HG03025 (cell line): ENCODE results near the gene AQP2.

Source experiments
- ATAC-seq: cut with Tn5 transposase; IDR thresholded peaks from one replicate; pipeline ENCODE4 v1.9.1; 2021; ENCODE audit warnings: mild to moderate bottlenecking, moderate library complexity; ENCODE audit not compliant: unreplicated experiment, low FRiP score

The AQP2 gene

GRCh38 chr12:49950273-49951251 is at the start of gene AQP2:
TSS of gene AQP2 (plus strand) at chr12:49950737. CDS start at chr12:49950831, 94 bp downstream.
- no peak for ATAC-seq

GRCh38 chr12:49901026-49901425 is 49.5 kb upstream of the AQP2 start:
- ATAC-seq, result no peak

GRCh38 chr12:49901986-49902385 is 48.6 kb upstream of the AQP2 start:
- ATAC-seq, result no peak

GRCh38 chr12:49902399-49903350 is 47.9 kb upstream of the AQP2 start:
- no peak for ATAC-seq

- no peak for ATAC-seq
Measured at GRCh38 chr12:49903351-49903699, 47.2 kb upstream of the AQP2 start.

- no peak for ATAC-seq
Measured at GRCh38 chr12:49903700-49904423, 46.7 kb upstream of the AQP2 start, which contains the start of gene FAIM2. TSS of gene FAIM2 (minus strand) at chr12:49903900. CDS start at chr12:49903792, 108 bp downstream.

- no peak for ATAC-seq
Measured at GRCh38 chr12:49904601-49905000, 45.9 kb upstream of the AQP2 start.

GRCh38 chr12:49905718-49906314 is 44.7 kb upstream of the AQP2 start:
- no peak for ATAC-seq

GRCh38 chr12:49907352-49907751 is 43.2 kb upstream of the AQP2 start:
- ATAC-seq, result no peak

GRCh38 chr12:49909356-49909755 is 41.2 kb upstream of the AQP2 start:
- no peak for ATAC-seq

- no peak for ATAC-seq
Measured at GRCh38 chr12:49909826-49910225, 40.7 kb upstream of the AQP2 start.

- ATAC-seq, result no peak
Measured at GRCh38 chr12:49910331-49911212, 40.0 kb upstream of the AQP2 start.

GRCh38 chr12:49911213-49911605 is 39.3 kb upstream of the AQP2 start:
- no peak for ATAC-seq

- no peak for ATAC-seq
Measured at GRCh38 chr12:49912345-49913255, 37.9 kb upstream of the AQP2 start.

- ATAC-seq, result no peak
Measured at GRCh38 chr12:49916129-49916919, 34.2 kb upstream of the AQP2 start.

GRCh38 chr12:49917166-49917787 is 33.3 kb upstream of the AQP2 start:
- no peak for ATAC-seq

- no peak for ATAC-seq
Measured at GRCh38 chr12:49917788-49918173, 32.8 kb upstream of the AQP2 start.
